K562 (cell line): ENCODE data around the gene ACSS1. TPM values are rescaled to one million over a fixed set of nuclear protein-coding genes. Genes with fewer than 3 reads are reported as not detected.

Experiments used
- ATAC-seq: fragments of 200-7000 bp; cut with Tn5 transposase; 3 replicates; pipeline ENCODE4 v1.9.1; 2020; ENCODE audit warnings: moderate library complexity
- BruUV-seq: library from RNA; stranded (reverse); fragments of 400-500 nt; replicated peaks from 2 replicates; lab custom pipeline; 2021; lab: Mats Ljungman, UMichigan
- CTCF ChIA-PET: fragments of 300-600 bp; formaldehyde crosslinking; extraction: SDS; loops from one replicate; lab custom pipeline; 2021; ENCODE audit warnings: low intra/inter-chr PET ratio; lab: Yijun Ruan, JAX
- POLR2A ChIA-PET: fragments of 300-600, 350-650 bp; sonication (Branson Sonifier 250); formaldehyde crosslinking; extraction: SDS; loops from one replicate; lab custom pipeline; 2021; ENCODE audit warnings: antibody characterized with exemption, inconsistent platforms; lab: Yijun Ruan, JAX
- DNase-seq, 4 experiments: peaks; one replicate each; pipeline versions ENCODE4 v3.0.0 to v3.0.0-alpha.2; 2011 to 2018; ENCODE audit warnings: low spot score in 3 of 4, mixed read lengths in 3 of 4; ENCODE audit errors: extremely low read depth in 1 of 4
- FAIRE-seq: peaks from 2 replicates; lab custom pipeline; 2011; peaks lifted over from hg19 to GRCh38; lab: Jason Lieb, UNC
- H2AFZ ChIP-seq: 2 replicates; pipeline ENCODE4 v1.6.0; 2011; ENCODE audit warnings: low read depth, low read length, control low read depth, inconsistent platforms
- H3K27ac ChIP-seq: fragments of 200-600 bp; 3 replicates; pipeline ENCODE4 v1.8.0; 2011; ENCODE audit warnings: low read depth, mild to moderate bottlenecking, control low read depth, inconsistent platforms, low read length, moderate library complexity, mixed read lengths; ENCODE audit errors: extremely low read depth
- H3K27me3 ChIP-seq, 2 experiments: fragments of 300-600 bp in 1 of 2; 2 replicates in 1 of 2; 3 replicates in 1 of 2; pipeline versions ENCODE4 v1.6.0 to v1.8.0; 2011; ENCODE audit warnings: inconsistent platforms in 2 of 2, low read length in 2 of 2, mild to moderate bottlenecking in 1 of 2, mixed read lengths in 1 of 2, moderate library complexity in 1 of 2; ENCODE audit not compliant: control insufficient read depth in 2 of 2, insufficient read depth in 2 of 2
- H3K36me3 ChIP-seq: fragments of 300-600 bp; 3 replicates; pipeline ENCODE4 v1.8.0; 2011; ENCODE audit warnings: mild to moderate bottlenecking, low read length, inconsistent platforms; ENCODE audit not compliant: control insufficient read depth, insufficient read depth
- H3K4me1 ChIP-seq, 2 experiments: fragments of 200-600 bp in 1 of 2; replicated peaks in 1 of 2; 2 replicates in 1 of 2; 3 replicates in 1 of 2; pipeline versions ENCODE4 v1.5.1 to v1.8.0; 2011; ENCODE audit warnings: inconsistent platforms in 2 of 2, low read length in 2 of 2, mild to moderate bottlenecking in 1 of 2, mixed read lengths in 1 of 2, moderate library complexity in 1 of 2; ENCODE audit not compliant: control insufficient read depth in 2 of 2, insufficient read depth in 2 of 2
- H3K4me2 ChIP-seq: 2 replicates; pipeline ENCODE4 v1.6.1; 2011; ENCODE audit warnings: low read length, control low read depth, inconsistent platforms, mixed read lengths; ENCODE audit not compliant: insufficient read depth
- H3K4me3 ChIP-seq: fragments of 200-600 bp; sonication (generic), shearing (Covaris generic); 2 replicates; pipeline ENCODE4 v1.5.1; 2016; ENCODE audit warnings: control low read depth, inconsistent platforms
- H3K79me2 ChIP-seq: fragments of 200-600 bp; 3 replicates; pipeline ENCODE4 v1.8.0; 2011; ENCODE audit warnings: low read length, inconsistent platforms; ENCODE audit not compliant: control insufficient read depth, insufficient read depth
- H3K9ac ChIP-seq, 2 experiments: 2 replicates each; pipeline versions ENCODE4 v1.6.0 to v1.6.1; 2011; ENCODE audit warnings: low read depth in 2 of 2, low read length in 2 of 2, control low read depth in 1 of 2, inconsistent platforms in 1 of 2, mild to moderate bottlenecking in 1 of 2, mixed read lengths in 1 of 2; ENCODE audit not compliant: insufficient read depth in 1 of 2
- H3K9me1 ChIP-seq: one replicate; pipeline ENCODE4 v1.6.0; 2011; ENCODE audit warnings: inconsistent platforms, mild to moderate bottlenecking, low read length, moderate library complexity; ENCODE audit not compliant: control insufficient read depth, insufficient read depth
- H3K9me3 ChIP-seq: replicated peaks from 2 replicates; pipeline ENCODE4 v1.5.1; 2011; ENCODE audit warnings: low read depth, low read length, inconsistent platforms; ENCODE audit not compliant: control insufficient read depth, insufficient read depth
- H4K20me1 ChIP-seq: replicated peaks from 2 replicates; pipeline ENCODE4 v1.6.1; 2011; ENCODE audit warnings: low read length, inconsistent platforms, mixed read lengths; ENCODE audit not compliant: control insufficient read depth, insufficient read depth
- CREBBP ChIP-seq: IDR thresholded peaks from one replicate; pipeline ENCODE4 v1.6.1; 2012; ENCODE audit warnings: low read depth, mild to moderate bottlenecking, control low read depth, inconsistent platforms, low read length
- ETV1 ChIP-seq: fragments of 450-650 bp; conservative IDR thresholded peaks from 2 replicates; pipeline ENCODE4 v1.6.1; 2016; ENCODE audit warnings: missing genetic modification characterization, control low read depth, low read depth, missing compliant biosample characterization
- GABPB1 ChIP-seq: sonication (generic); formaldehyde crosslinking; IDR thresholded peaks from 2 replicates; pipeline ENCODE4 v1.8.0; 2022; ENCODE audit warnings: mild to moderate bottlenecking, missing genetic modification reagents
- RFX7 ChIP-seq: fragments of 250-450 bp; sonication (Bioruptor Pico); IDR thresholded peaks from 2 replicates; pipeline ENCODE4 v1.5.1; 2021; ENCODE audit warnings: mild to moderate bottlenecking
- ZNF311 ChIP-seq: fragments of 250-450 bp; sonication (Bioruptor Pico); IDR thresholded peaks from 2 replicates; pipeline ENCODE4 v1.4.0; 2020; ENCODE audit warnings: mild to moderate bottlenecking, moderate library complexity
- whole genome bisulfite sequencing: fragments of 100-300 bp; shearing (Covaris generic); methylation state at CpG from one replicate; pipeline ENCODE4 v1.1.6; 2016; ENCODE audit warnings: low coverage, mixed read lengths; ENCODE audit not compliant: insufficient coverage; ENCODE audit errors: missing lambda C conversion rate; 5-methylcytosine and 5-hydroxymethylcytosine counted together
- in situ Hi-C: fragments of 300-500 bp; cut with MboI; formaldehyde crosslinking; loops from 4 replicates; pipeline ENCODE4 v1.15.0; 2018; ENCODE audit warnings: inconsistent platforms, mixed read lengths
- intact Hi-C: fragments of 100-400 bp; cut with micrococcal nuclease; formaldehyde crosslinking; loops from 2 replicates; pipeline ENCODE4 v1.14.2; 2022
- polyA plus RNA-seq, 8 experiments: library from polyadenylated mRNA; depleted of rRNA in 4 of 8; stranded (reverse) in 5 of 8; unstranded in 3 of 8; fragments of >200 nt; fragmentation: Nextera tagmentation in 2 of 8; fragmentation: Illumina TruSeq in 1 of 8; extraction: Ambion mirVana in 2 of 8; extraction: Trizol in 1 of 8; gene quantifications; 2 replicates each; pipeline versions ENCODE4 v1.2.1 to v1.2.3, GENCODE V29; 2011 to 2014; ENCODE audit warnings: inconsistent platforms in 1 of 8, missing spikeins in 1 of 8
- total RNA-seq, 7 experiments: library from RNA; depleted of rRNA in 6 of 7; stranded (reverse); fragments of >200 nt in 6 of 7; fragmentation: Illumina TruSeq in 2 of 7; extraction: Trizol in 2 of 7; gene quantifications; 2 replicates each; pipeline versions ENCODE4 v1.2.1 to v1.2.3, GENCODE V29; 2011 to 2021; ENCODE audit warnings: low replicate concordance in 1 of 7

Gene ACSS1
- total and polyA plus RNA-seq, 9 of the 15 experiments (the other 6 are each of a cell fraction or from before 2014, with no cell fraction given) = 0.07 to 2.1 (median 0.27) TPM; not detected in 3

- Histone ChIP-seq H4K20me1 (no peaks in the 10 kb centered on the region; the same call in 1 of the 2 replicates), H3K9me1 (no peaks in the 10 kb centered on the region), H3K4me1 (no peaks in the 10 kb centered on the region), H3K27ac (no peak overlapping the region), H3K36me3 (no peaks in the 10 kb centered on the region), H3K4me3 (no peak overlapping the region), H3K27me3 (peaks cover 5 to 66% of the 10 kb centered on the region in 2 experiments; a peak in 4 of 5 replicates), H3K4me2 (no peak overlapping the region), H3K9ac (no peak overlapping the region)
- 1% methylated on average over 13 of the region's 13 CpGs for WGBS
- no peak for ATAC-seq
- TF ChIP-seq ZNF311 (no peak), GABPB1 (CRISPR knock-in tag) (no peak), RFX7 (CRISPR knock-in tag) (no peak), CREBBP (no peak), ETV1 (no peak)
- TF ChIP-seq, all 486 proteins: peak for 0
- no TSS peak for BruUV-seq
- Histone ChIP-seq H3K9me3 (no peaks in the 10 kb centered on the region), H3K79me2 (no peaks in the 10 kb centered on the region), H2AFZ (no peak overlapping the region)
- no peak for DNase-seq
- in situ Hi-C loops = no loop called here
- no peak for FAIRE-seq
- intact Hi-C loops = no loop called here
- CTCF ChIA-PET = no interaction called here
- POLR2A ChIA-PET = no interaction called here
These were observed 10.2 kb downstream of the ACSS1 start for GRCh38 chr20:25047766-25048165.
